Activated CD4-positive, alpha-beta T cell treated with anti-CD3 and anti-CD28 coated beads, Interleukin-2, amount 10 ng/mL, durations not matched to agents 24 days and 14 days (primary cell): ENCODE measurements around the gene PRDM16. TPM values are rescaled to one million over a fixed set of nuclear protein-coding genes. Genes with fewer than 3 reads are reported as not detected.

Experiments used
- DNase-seq: peaks from one replicate; pipeline ENCODE4 v3.0.0; 2022
- H3K27ac Mint-ChIP-seq: one replicate; pipeline ENCODE4 v1.8.0; 2022; ENCODE audit warnings: mild to moderate bottlenecking, mixed read lengths
- H3K27me3 Mint-ChIP-seq: one replicate; pipeline ENCODE4 v1.8.0; 2022; ENCODE audit warnings: mixed read lengths
- H3K36me3 Mint-ChIP-seq: one replicate; pipeline ENCODE4 v1.8.0; 2022; ENCODE audit warnings: low read depth, mild to moderate bottlenecking, mixed read lengths
- H3K4me1 Mint-ChIP-seq: one replicate; pipeline ENCODE4 v1.8.0; 2021; ENCODE audit warnings: mixed read lengths
- H3K4me3 Mint-ChIP-seq: one replicate; pipeline ENCODE4 v1.8.0; 2022; ENCODE audit warnings: mild to moderate bottlenecking, moderate library complexity, mixed read lengths
- H3K9me3 Mint-ChIP-seq: one replicate; pipeline ENCODE4 v1.8.0; 2021; ENCODE audit warnings: mixed read lengths
- intact Hi-C: fragments of 100-400 bp; cut with micrococcal nuclease; formaldehyde crosslinking; loops from one replicate; pipeline ENCODE4 v1.15.1; 2023
- total RNA-seq: library from RNA; stranded (reverse); gene quantifications from 2 replicates; pipeline ENCODE4 v1.2.3, GENCODE V29; 2022

Gene PRDM16
- total RNA-seq, 1 donor from 2014 or later, result not detected

DNA sequence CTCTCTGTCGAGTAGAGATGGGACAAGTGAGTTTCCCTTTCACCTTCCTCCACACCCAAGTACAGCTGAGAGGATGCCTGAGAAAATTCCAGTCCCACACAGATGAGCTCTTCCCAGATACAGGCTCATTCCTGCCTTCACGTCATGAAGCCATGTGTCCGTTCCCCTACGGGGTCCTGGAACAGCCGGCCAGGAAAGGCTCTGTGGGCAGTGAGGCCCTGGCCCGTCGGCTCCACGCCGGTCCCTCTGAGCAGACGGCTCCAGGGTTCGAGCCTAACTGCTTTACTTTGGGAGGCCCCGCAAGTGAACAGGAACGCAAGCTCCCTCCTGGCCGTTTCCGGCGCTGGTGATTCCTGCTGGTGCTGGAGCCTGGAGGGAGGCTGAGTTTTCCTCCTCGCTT is 328.3 kb downstream of the PRDM16 start:
- Mint-ChIP-seq H3K9me3 (no peaks in the 10 kb centered on the region), H3K4me3 (no peak overlapping the region), H3K36me3 (no peaks in the 10 kb centered on the region), H3K4me1 (no peaks in the 10 kb centered on the region), H3K27me3 (peaks cover 18% of the 10 kb centered on the region), H3K27ac (no peak overlapping the region)
- DNase-seq, result no peak
- intact Hi-C loops, result no loop called here

DNA sequence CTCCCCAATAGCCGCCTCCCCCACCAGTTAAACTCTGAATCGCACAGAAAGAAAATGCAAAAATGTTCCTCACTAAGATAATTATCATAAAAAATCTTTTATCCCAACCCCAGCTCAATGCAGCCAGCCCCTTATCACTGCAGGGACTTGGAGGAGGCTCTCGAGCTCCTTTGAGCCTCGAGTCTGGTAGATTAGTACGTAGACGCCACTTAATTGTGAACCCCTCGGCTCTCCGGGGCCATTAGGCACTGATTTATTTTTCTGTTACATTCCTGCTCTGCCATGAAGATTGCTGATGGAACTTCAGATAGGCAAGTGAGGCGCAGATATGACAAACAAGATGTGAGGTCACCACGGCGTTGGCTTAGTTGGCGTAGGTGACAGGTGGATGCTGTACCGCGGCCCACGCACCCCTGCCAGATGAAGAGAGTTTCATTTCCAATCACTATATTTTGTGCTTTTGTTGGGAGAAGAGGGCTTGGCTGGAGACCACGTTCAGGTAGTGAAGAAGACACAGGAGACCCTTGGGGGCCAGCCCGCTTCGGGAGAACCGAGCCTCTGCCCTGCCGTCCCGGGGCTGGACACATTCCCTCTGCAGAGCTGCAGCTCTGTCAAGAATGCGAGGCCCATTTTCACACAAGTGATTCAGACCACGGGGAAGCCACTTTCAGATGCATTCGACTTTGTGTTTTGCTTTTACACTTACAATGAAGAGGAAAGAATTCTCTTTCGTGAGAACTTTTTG is 329.6 kb downstream of the PRDM16 start:
- no peak for DNase-seq
- intact Hi-C loops, result no loop called here
- Mint-ChIP-seq H3K4me3 (no peak overlapping the region), H3K4me1 (no peaks in the 10 kb centered on the region), H3K36me3 (no peaks in the 10 kb centered on the region), H3K27me3 (peaks cover 6% of the 10 kb centered on the region), H3K27ac (no peak overlapping the region), H3K9me3 (no peaks in the 10 kb centered on the region)

DNA sequence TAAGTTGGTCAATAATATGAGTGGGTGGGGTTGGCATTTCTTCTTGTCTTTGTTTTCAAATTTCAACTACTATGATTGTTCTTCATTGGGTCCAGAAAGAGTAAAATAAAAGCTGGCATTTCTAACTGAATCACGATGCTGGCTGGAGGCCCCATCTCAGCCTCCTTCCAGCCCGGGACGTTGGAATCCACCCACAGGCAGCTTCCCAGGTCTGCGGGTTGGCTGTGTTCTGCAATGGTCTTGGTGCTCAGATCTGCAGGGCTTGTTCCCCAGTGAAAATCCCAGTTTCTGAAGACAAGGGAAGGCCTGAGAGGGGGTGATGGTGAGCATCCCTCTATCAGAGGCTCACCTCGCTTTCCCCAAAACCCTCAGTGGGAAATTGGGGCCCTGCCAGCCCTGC is 330.7 kb downstream of the PRDM16 start:
- peaks cover 3% of the 10 kb centered on the region for H3K27me3 Mint-ChIP-seq
- intact Hi-C loops, result no loop called here
- H3K9me3 Mint-ChIP-seq, result no peaks in the 10 kb centered on the region
- no peak overlapping the region for H3K4me3 Mint-ChIP-seq
- H3K27ac Mint-ChIP-seq, result no peak overlapping the region
- DNase-seq, result no peak
- H3K4me1 Mint-ChIP-seq, result no peaks in the 10 kb centered on the region
- no peaks in the 10 kb centered on the region for H3K36me3 Mint-ChIP-seq

DNA sequence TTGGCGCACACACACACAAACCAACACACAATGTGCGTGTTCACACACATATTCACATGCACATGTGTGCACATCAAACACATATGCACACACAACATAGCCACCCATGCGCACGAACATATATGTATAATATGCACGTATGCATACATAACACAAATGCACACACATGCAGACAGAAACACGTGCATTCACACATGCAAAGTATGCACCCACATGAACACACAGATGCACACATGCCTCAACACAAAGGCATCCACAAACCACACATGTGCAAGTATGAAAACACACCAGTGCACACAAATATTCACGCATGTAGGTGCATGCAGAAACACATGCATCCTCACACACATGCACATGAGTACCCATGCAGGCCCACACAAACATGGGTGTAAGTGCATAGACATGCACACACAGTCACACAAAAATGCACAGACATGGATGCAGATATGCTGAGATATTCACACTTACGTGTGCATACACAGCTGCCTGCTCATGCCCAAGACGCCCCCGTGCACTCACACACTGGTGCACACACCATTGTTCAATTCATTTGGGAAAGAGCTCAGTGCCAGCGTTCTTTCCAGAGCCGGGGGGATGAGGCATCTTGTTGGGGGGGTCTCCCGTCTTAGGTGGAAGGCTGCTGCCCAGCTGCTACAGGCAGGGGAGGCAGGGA is 332.7 kb downstream of the PRDM16 start:
- no peaks in the 10 kb centered on the region for H3K27me3 Mint-ChIP-seq
- DNase-seq, result no peak
- no peaks in the 10 kb centered on the region for H3K9me3 Mint-ChIP-seq
- H3K4me3 Mint-ChIP-seq, result no peak overlapping the region
- intact Hi-C loops, result no loop called here
- no peak overlapping the region for H3K27ac Mint-ChIP-seq
- H3K4me1 Mint-ChIP-seq, result no peaks in the 10 kb centered on the region
- H3K36me3 Mint-ChIP-seq, result no peaks in the 10 kb centered on the region

DNA sequence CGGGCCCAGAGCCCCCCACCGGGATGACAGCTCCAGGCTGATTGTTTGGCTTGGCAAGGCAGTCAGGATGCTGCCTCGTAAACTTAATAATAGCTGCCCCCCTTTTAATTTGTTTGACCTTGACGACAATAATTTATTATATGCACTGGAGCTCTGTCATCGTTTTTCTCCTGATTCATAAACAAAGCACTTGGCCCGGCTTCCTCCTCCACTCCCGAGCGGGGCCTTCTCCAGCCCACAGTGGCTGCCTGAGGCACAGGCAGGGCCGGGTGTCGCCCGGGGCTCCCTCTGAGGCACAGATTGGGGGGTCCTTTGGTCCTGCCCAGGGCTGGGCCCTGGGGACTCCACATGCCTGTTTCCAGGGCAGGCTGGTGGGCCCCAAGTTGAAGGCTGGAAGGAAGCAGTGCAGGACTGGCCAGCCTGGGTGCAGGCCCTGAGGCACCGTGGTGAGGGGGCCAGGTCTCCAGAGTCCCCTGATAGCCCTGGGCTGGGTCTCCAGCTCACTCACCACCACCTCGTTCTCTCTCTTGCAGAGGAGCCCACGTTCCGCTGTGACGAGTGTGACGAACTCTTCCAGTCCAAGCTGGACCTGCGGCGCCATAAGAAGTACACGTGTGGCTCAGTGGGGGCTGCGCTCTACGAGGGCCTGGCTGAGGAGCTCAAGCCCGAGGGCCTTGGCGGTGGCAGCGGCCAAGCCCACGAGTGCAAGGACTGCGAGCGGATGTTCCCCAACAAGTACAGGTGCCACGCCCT is 333.4 kb downstream of the PRDM16 start:
- no peaks in the 10 kb centered on the region for H3K36me3 Mint-ChIP-seq
- no peaks in the 10 kb centered on the region for H3K9me3 Mint-ChIP-seq
- H3K4me3 Mint-ChIP-seq, result no peak overlapping the region
- H3K4me1 Mint-ChIP-seq, result no peaks in the 10 kb centered on the region
- intact Hi-C loops, result no loop called here
- H3K27me3 Mint-ChIP-seq, result no peaks in the 10 kb centered on the region
- DNase-seq, result no peak
- H3K27ac Mint-ChIP-seq, result no peak overlapping the region

DNA sequence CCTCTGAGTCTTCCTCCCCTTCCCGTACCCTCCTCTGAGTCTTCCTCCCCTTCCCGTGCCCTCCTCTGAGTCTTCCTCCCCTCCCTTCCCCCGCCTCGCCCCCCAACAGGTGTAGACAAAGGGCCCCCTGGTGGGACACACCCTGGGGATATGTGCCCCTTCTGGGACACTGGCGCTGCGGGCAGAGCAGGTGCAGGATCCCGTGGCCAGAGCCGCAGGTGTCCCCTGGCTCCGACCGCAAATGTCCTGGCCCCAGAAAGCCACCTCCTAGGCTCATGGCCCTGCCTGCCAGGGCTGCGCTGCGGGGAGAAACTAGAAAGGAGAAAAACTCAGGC is 334.0 kb downstream of the PRDM16 start:
- Mint-ChIP-seq H3K27me3 (no peaks in the 10 kb centered on the region), H3K9me3 (no peaks in the 10 kb centered on the region), H3K27ac (no peak overlapping the region), H3K36me3 (no peaks in the 10 kb centered on the region), H3K4me1 (no peaks in the 10 kb centered on the region), H3K4me3 (no peak overlapping the region)
- intact Hi-C loops, result no loop called here
- no peak for DNase-seq

DNA sequence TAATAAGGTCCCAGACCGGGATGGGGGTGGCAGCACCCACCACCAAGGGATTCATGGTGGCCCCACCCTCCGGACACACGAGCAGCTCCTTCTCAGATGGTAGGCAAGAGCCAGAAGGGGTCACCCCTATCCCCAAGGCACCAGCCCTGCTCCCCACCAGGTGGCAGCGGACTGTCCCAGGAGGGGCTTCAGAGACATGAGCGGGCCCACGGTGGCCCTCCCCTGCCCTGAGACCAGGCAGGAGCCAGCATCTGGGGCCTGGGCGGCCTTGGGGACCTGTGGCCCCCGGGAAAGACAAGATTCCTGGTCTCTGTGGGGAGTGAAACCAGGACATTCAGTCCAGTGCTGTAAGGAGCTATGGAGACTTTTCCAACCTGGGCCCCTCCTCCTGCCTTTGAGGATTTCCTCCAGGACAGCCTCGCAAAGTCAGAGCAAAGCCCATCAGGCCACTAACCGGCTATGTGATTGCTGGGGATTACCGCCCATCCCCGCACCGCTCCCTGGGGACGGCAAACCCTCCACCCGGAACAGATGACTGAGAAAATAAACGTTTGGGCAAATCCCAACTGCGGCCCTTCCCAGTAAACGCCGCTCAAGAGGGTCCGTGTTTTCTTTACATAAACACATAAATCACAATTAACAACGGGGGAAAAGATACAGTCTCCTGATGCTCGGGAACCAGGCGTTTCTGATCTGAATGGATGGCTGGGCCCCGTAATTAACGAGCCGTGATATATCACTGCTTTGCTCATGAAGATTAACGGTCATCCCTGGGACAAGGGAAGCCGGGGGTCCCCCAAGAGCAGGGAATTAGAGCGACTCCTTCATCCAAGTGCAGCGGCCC is 334.6 kb downstream of the PRDM16 start:
- no peaks in the 10 kb centered on the region for H3K27me3 Mint-ChIP-seq
- H3K27ac Mint-ChIP-seq, result no peak overlapping the region
- intact Hi-C loops, result no loop called here
- no peak for DNase-seq
- H3K9me3 Mint-ChIP-seq, result no peaks in the 10 kb centered on the region
- H3K4me1 Mint-ChIP-seq, result no peaks in the 10 kb centered on the region
- no peaks in the 10 kb centered on the region for H3K36me3 Mint-ChIP-seq
- H3K4me3 Mint-ChIP-seq, result no peak overlapping the region

DNA sequence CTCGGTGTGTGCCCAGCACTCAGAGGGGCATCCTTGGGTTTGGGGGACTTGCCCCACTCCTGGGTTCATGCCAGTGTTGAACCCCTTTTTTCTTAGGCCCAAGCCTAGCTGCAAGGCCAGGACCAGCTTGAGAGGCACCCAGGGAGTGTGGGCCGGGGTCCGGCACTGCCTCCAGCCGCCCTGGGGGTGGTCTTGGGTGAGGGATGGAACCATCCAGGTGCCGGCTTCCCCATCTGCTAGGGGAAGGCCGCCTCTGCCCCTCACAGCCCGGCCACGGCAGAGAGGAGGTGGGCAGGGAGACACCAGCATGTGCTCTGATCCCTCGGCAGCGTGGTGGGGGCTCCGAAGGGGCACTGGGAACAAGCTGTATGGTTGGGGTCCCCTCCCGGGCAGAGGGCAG is 335.3 kb downstream of the PRDM16 start:
- Mint-ChIP-seq H3K4me3 (no peak overlapping the region), H3K27me3 (no peaks in the 10 kb centered on the region), H3K4me1 (no peaks in the 10 kb centered on the region), H3K36me3 (no peaks in the 10 kb centered on the region), H3K27ac (no peak overlapping the region), H3K9me3 (no peaks in the 10 kb centered on the region)
- DNase-seq, result no peak
- intact Hi-C loops, result no loop called here

DNA sequence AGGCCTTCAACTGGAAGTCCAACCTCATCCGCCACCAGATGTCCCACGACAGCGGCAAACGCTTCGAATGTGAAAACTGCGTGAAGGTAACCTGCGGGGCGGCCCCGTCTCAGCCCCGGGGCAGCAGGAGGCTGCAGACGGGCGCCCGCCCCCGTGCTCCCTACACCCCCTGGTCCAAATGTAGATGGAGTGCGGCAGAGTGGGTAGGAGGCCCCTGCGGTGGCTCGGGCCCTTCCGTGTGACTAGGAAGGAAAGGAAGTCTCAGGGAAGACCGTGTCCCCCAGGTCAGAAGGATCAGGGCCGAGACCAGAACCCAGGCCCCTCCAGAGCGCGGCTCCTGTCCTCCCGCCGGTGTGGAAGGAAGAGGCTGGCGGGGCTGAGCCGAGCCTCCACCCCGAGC is 335.8 kb downstream of the PRDM16 start:
- Mint-ChIP-seq H3K9me3 (no peaks in the 10 kb centered on the region), H3K4me1 (no peaks in the 10 kb centered on the region), H3K36me3 (no peaks in the 10 kb centered on the region), H3K27me3 (no peaks in the 10 kb centered on the region), H3K4me3 (no peak overlapping the region), H3K27ac (no peak overlapping the region)
- intact Hi-C loops, result no loop called here
- no peak for DNase-seq

DNA sequence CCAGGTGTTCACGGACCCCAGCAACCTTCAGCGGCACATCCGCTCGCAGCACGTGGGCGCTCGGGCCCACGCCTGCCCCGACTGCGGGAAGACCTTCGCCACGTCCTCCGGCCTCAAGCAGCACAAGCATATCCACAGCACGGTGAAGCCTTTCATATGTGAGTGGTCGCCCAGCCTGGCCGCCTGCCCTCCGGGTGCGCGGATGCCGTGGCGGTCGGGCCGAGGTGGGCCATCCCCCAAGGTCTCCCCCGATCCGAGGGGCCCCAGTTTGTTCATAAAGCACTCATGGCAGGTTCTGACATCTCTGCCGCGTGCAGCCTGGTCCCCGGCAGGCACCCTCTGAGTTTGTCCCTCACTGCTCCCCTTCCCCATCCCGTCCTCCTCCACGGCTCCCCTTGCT is 336.5 kb downstream of the PRDM16 start:
- H3K36me3 Mint-ChIP-seq, result no peaks in the 10 kb centered on the region
- intact Hi-C loops, result no loop called here
- H3K4me3 Mint-ChIP-seq, result no peak overlapping the region
- no peaks in the 10 kb centered on the region for H3K27me3 Mint-ChIP-seq
- no peaks in the 10 kb centered on the region for H3K9me3 Mint-ChIP-seq
- no peak for DNase-seq
- H3K4me1 Mint-ChIP-seq, result no peaks in the 10 kb centered on the region
- no peak overlapping the region for H3K27ac Mint-ChIP-seq

DNA sequence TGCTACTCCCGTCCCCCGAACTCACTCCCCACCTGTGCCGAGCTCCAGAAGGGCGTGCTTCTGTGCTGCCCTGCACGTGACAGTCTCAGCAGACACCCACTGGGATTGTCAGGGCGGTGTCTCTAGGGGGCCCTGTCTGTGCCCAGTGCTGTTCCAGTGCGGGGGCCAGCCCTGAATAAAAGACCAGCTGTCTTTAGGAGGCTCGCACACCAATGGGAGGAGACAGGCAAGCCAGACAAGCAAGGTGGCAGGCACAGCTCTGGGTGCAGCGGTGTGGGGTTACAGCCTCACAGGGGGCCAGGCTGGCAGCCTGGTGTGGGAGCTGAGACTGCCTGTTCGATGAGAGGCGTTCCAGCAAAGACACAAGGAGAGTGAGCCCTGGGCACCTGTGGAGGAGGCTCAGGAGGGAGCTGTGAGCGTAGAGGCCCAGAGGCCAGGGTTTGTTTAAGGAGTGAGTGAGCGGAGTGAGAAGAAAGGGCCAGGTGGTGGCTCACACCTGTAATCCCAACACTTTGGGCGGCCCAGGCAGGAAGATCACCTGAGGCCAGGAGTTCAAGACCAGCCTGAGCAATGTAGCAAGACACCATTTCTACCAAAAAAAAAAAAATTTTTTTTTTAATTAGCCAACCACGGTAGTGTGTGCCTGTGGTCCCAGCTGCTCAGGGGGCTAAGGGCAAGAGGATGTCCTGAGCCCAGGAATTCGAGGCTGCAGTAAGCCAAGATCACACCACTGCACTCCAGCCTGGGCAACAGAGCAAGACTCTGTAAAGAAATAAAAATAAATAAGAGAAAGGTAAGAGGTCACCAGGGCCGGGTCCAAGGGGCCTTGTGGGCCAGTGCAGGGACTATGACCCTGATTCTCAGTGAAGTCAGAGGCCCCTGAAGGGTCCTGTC is 337.2 kb downstream of the PRDM16 start:
- no peaks in the 10 kb centered on the region for H3K36me3 Mint-ChIP-seq
- no peak overlapping the region for H3K27ac Mint-ChIP-seq
- intact Hi-C loops, result no loop called here
- DNase-seq, result no peak
- H3K4me1 Mint-ChIP-seq, result no peaks in the 10 kb centered on the region
- no peaks in the 10 kb centered on the region for H3K27me3 Mint-ChIP-seq
- H3K9me3 Mint-ChIP-seq, result no peaks in the 10 kb centered on the region
- no peak overlapping the region for H3K4me3 Mint-ChIP-seq

DNA sequence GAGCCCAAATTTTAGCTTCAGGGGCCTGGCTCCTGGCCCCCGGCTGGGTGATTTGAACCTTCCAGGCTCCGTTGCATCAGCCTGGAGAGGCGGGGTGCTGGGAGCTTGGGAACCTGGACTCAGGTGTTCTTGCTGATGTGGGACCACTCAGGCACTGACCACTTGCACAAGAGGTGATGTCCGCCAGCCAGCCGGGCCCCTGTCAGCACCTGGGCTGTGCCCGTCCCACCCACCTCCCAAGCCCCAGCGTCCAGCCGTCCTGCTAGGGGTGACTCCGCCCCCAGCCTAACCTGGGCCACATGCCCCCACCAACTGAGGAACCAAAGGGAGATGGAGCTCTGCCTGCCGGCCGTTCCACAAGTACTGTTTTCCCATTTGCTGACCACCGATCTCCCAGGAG is 338.0 kb downstream of the PRDM16 start:
- H3K27me3 Mint-ChIP-seq, result no peaks in the 10 kb centered on the region

DNA sequence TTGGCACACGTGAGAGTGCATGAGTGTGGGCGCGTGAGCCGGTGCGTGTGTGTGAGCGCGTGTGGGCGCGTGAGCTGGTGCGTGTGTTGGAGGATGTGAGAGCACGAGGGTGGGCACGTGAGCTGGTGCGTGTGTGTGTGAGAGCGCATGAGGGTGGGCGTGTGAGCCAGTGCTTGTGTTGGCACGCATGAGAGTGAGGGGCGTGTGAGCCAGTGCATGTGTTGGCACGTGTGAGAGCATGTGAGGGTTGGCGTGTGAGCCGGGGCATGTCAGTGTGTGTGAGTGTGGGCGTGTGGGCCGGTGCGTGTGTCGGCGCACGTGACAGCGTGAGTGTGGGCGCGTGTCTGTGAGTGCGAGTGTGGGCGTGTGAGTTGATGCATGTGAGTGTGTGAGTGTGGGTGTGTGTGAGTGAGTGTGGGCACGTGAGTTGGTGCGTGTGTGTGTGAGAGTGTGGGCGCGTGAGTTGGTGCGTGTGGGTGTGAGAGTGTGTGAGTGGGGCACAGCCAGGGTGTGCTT is 339.8 kb downstream of the PRDM16 start:
- Mint-ChIP-seq H3K27me3 (no peaks in the 10 kb centered on the region), H3K4me1 (no peaks in the 10 kb centered on the region), H3K27ac (no peak overlapping the region), H3K36me3 (no peaks in the 10 kb centered on the region), H3K9me3 (no peaks in the 10 kb centered on the region), H3K4me3 (no peak overlapping the region)
- intact Hi-C loops, result no loop called here
- no peak for DNase-seq

More for the DNA sequence above, 338.0 kb downstream of the PRDM16 start:
- no peak overlapping the region for H3K27ac Mint-ChIP-seq
- no peak for DNase-seq
- H3K9me3 Mint-ChIP-seq, result no peaks in the 10 kb centered on the region
- no peak overlapping the region for H3K4me3 Mint-ChIP-seq
- no peaks in the 10 kb centered on the region for H3K4me1 Mint-ChIP-seq
- intact Hi-C loops, result no loop called here
- H3K36me3 Mint-ChIP-seq, result no peaks in the 10 kb centered on the region
